ENCODE results near the gene CMC2.

CMC2 gene

GRCh38 chr16:80990978-80991377 is 15.7 kb downstream of the CMC2 start:
- ChIA-PET CTCF (interaction anchor here (0.6 to 0.9 kb wide), 2 partner anchors 13 to 1125 kb away, joined by 3 to 6 read pairs; no protein-coding TSS in a partner anchor), POLR2A (ENCODE audit: low non-redundant PET) (interaction anchor here (0.6 kb wide), 1 partner anchor 46 kb away, joined by 4 read pairs; no protein-coding TSS in a partner anchor)
- DNase-seq (ENCODE audit: low spot score): no peak
- H3K27ac ChIP-seq: no peak overlapping the region
- TF ChIP-seq CTCF (conservative IDR thresholded peaks at IDR 0.05; ENCODE audit: low read depth): no peak

GRCh38 chr16:80990577-80990976 is 16.1 kb downstream of the CMC2 start:
- no peak for DNase-seq (ENCODE audit: low spot score)
- ChIA-PET CTCF (interaction anchor here (0.9 kb wide), 1 partner anchor 14 kb away, joined by 3 read pairs; no protein-coding TSS in a partner anchor), POLR2A (ENCODE audit: low non-redundant PET) (no interaction called here)
- no peak for TF ChIP-seq CTCF (conservative IDR thresholded peaks at IDR 0.05; ENCODE audit: low read depth)
- no peak overlapping the region for H3K27ac ChIP-seq

GRCh38 chr16:80989801-80990200 is 16.9 kb downstream of the CMC2 start:
- DNase-seq (ENCODE audit: low spot score): no peak
- ChIA-PET CTCF (interaction anchor here (0.7 to 1.0 kb wide), 2 partner anchors 14 to 600 kb away, joined by 3 to 4 read pairs; no protein-coding TSS in a partner anchor), POLR2A (ENCODE audit: low non-redundant PET) (no interaction called here)
- no peak overlapping the region for H3K27ac ChIP-seq
- no peak for TF ChIP-seq CTCF (conservative IDR thresholded peaks at IDR 0.05; ENCODE audit: low read depth)

- no peak for TF ChIP-seq CTCF (conservative IDR thresholded peaks at IDR 0.05; ENCODE audit: low read depth)
- H3K27ac ChIP-seq: no peak overlapping the region
- no peak for DNase-seq (ENCODE audit: low spot score)
- ChIA-PET CTCF (interaction anchor here (1.0 kb wide), 1 partner anchor 15 kb away, joined by 3 read pairs; no protein-coding TSS in a partner anchor), POLR2A (ENCODE audit: low non-redundant PET) (no interaction called here)
Measured at GRCh38 chr16:80988756-80989155, 17.9 kb downstream of the CMC2 start.

GRCh38 chr16:80986557-80986956 is 20.1 kb downstream of the CMC2 start:
- no peak for TF ChIP-seq CTCF (conservative IDR thresholded peaks at IDR 0.05; ENCODE audit: low read depth)
- no peak overlapping the region for H3K27ac ChIP-seq
- ChIA-PET CTCF (interaction anchor here (0.6 kb wide), 1 partner anchor 444 kb away, joined by 3 read pairs; no protein-coding TSS in a partner anchor), POLR2A (ENCODE audit: low non-redundant PET) (no interaction called here)
- no peak for DNase-seq (ENCODE audit: low spot score)

- no peak overlapping the region for H3K27ac ChIP-seq
- ChIA-PET CTCF (no interaction called here), POLR2A (ENCODE audit: low non-redundant PET) (interaction anchor here (0.6 kb wide), 2 partner anchors 773 to 944 kb away, joined by 3 to 5 read pairs; no protein-coding TSS in a partner anchor)
- TF ChIP-seq CTCF (conservative IDR thresholded peaks at IDR 0.05; ENCODE audit: low read depth): no peak
- no peak for DNase-seq (ENCODE audit: low spot score)
Measured at GRCh38 chr16:80985611-80986010, 21.1 kb downstream of the CMC2 start.

All from RWPE1 (cell line).